NT2/D1 (cell line): ENCODE results near the gene DAPL1.

ENCODE experiments used
- YY1 ChIP-seq: IDR thresholded peaks from 2 replicates; pipeline ENCODE4 v1.6.1; 2011; ENCODE audit not compliant: insufficient read length, insufficient read depth
- ZNF274 ChIP-seq: IDR thresholded peaks from 2 replicates; pipeline ENCODE4 v1.6.1; 2011; ENCODE audit warnings: mild to moderate bottlenecking, low read depth, low read length

DNA sequence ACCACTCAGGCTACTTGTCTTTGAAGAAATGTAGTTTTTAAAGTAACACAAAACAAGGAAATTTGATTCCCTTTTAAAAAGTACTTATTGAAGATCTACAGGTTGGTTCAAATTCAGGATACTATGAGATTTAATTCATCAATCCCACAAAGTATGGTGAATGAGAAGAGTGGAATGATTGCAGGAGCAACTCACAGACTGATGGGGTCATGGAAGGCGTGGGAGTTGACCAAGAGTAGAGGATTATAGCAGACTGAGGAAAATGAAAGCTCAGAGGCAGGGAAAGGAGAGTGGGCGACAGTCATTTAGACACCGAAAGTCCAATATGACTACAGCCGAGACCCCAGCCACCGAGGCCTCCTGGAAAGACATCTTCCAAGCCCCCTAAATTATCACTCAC lies 12.5 kb upstream of the DAPL1 start:
- TF ChIP-seq ZNF274: no peak
- no peak for TF ChIP-seq YY1
